Omental fat pad (tissue), 4 donors: ENCODE data around the gene APOBR. TPM values are rescaled to one million over a fixed set of nuclear protein-coding genes. Genes with fewer than 3 reads are reported as not detected.
"Not testable (repeated sequence)": the region's sequence is repeated elsewhere in the genome, so short reads cannot be mapped to it uniquely, and the experiment has no call there.

ENCODE experiments used
- ATAC-seq: fragments of 150-250 bp; one replicate; pipeline ENCODE4 v1.9.1; 2016; ENCODE audit warnings: mild to moderate bottlenecking, moderate library complexity; ENCODE audit not compliant: low FRiP score
- DNase-seq: peaks from one replicate; pipeline ENCODE4 v3.0.0-alpha.2; 2019; ENCODE audit warnings: low spot score
- total RNA-seq, 4 donors: library from RNA; depleted of rRNA; stranded (reverse); fragments of >200 nt; gene quantifications; one replicate each; pipeline ENCODE4 v1.1.0, GENCODE V29; 2016
- TF ChIP-seq, protein P1 (sequence below), 3 donors: fragments of 450-650 bp; IDR thresholded peaks; one replicate each; pipeline ENCODE4 v1.5.1; 2016 to 2017; ENCODE audit warnings: antibody characterized with exemption in 3 of 3, mild to moderate bottlenecking in 3 of 3, moderate library complexity in 2 of 3

APOBR gene
- total RNA-seq, 4 donors from 2014 or later: 1.5 to 15.6 (median 7.6) TPM

DNA sequence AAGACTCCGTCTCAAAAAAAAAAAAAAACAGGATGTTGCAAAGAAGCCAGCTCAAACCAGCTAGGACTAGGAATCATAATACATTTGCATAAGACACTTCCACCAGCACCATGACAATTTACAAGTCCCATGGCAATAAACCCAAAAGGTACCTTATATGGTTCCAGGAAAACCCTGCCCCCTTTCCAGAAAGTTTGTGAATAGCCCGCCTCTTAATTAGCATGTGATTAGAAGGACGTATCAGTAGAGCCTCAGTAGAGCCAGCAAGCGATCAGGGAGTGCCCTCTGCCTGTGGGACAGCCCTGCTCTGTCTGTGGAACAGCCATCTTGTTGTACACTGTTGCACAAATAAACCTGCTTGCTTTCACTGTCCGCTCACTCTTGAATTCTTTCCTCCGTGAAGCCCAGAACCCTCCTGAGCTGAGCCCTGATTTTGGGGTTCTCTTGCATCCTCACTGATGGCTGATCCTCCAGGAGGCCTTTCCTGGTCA is 30.3 kb downstream of the APOBR start:
- TF ChIP-seq, protein P1, sequence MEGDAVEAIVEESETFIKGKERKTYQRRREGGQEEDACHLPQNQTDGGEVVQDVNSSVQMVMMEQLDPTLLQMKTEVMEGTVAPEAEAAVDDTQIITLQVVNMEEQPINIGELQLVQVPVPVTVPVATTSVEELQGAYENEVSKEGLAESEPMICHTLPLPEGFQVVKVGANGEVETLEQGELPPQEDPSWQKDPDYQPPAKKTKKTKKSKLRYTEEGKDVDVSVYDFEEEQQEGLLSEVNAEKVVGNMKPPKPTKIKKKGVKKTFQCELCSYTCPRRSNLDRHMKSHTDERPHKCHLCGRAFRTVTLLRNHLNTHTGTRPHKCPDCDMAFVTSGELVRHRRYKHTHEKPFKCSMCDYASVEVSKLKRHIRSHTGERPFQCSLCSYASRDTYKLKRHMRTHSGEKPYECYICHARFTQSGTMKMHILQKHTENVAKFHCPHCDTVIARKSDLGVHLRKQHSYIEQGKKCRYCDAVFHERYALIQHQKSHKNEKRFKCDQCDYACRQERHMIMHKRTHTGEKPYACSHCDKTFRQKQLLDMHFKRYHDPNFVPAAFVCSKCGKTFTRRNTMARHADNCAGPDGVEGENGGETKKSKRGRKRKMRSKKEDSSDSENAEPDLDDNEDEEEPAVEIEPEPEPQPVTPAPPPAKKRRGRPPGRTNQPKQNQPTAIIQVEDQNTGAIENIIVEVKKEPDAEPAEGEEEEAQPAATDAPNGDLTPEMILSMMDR (IDR thresholded peaks at IDR 0.05): no peak
- DNase-seq (no peak), ATAC-seq (peak; percentile 32)

DNA sequence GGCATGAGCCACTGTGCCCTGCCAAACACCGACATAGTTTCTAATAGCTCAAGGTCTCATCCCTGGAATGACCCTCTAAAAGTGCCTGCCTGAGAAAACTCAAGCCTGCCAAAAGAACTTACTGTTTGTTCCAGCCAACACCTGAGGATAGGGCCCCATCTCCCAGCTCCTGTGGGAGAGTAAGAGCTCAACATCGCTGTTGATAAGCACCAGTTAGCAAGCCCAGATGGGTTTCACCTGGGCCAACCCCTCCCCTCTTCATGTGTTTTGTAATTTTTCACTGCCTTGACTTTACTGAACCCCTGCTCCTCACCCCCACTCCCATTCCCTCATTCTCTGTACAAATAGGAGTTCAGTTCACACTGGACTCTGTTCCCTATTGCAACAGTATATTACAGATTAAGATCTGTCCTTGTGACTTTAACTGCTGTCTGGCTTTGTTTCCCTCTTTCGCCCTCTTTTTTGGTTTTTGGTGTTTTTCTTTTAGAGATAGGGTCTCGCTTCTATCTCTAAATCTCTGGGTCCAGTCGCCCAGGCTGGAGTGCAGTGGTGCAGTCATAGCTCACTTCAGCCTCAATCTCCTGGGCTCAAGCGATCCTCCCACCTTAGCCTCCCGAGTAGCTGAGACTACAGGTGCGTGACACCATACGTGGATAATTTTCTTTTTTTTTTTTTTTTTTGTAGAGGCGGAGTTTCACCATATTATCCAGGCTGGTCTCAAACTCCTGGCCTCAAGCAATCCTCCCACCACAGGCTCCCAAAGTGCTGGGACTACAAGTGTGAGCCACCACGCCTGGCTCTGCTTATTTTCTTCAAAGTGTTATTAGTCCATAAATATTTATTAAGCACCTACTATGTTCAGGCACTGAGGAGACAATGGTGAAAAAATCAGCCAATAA is 32.0 kb downstream of the APOBR start:
- TF ChIP-seq, protein P1 (IDR thresholded peaks at IDR 0.05): no peak
- no peak for DNase-seq
- ATAC-seq: no peak

DNA sequence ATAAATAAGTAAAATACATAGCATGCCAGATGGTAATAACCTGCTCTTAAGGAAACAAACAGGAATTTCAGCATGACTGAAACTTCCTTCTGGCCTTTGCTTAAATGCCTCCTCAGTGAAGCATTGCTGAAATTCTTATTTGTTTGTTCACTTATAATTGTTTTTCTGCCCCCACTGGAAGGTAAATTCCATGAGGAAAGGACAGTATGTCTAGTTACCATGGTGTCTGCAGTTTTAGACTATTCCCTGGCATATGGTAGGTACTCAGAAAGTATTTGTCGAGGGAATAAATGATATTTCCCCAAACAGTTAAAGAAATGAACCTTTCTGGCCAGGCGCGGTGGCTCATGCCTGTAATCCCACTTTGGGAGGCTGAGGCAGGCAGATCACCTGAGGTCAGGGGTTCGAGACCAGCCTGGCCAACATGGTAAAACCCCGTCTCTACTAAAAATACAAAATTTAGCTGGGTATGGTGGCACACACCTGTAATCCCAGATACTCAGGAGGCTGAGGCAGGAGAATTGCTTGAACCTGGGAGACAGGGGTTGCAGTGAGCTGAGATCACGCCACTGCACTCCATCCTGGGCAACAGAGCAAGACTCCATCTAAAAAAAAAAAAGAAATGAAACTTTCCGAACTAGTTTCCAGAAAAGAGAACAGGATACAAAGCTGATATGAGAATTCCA is 32.8 kb downstream of the APOBR start:
- ATAC-seq, DNase-seq: not testable (repeated sequence)

DNA sequence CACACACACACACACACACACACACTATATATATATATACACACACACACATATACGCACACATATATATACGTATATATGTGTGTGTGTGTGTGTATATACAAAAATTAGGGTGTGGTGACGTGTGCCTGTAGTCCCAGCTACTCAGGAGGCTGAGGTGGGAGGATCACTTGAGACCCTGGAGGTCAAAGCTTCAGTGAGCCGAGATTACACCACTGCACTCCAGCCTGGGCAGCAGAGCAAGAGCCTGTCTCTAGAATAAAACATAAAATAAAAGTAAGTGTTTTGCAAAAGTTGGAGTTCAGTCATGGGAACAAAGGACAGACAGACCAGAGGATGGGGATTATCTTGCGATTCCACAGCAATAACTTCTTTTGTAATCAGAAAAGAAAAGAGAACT is 33.5 kb downstream of the APOBR start:
- ATAC-seq: no peak

DNA sequence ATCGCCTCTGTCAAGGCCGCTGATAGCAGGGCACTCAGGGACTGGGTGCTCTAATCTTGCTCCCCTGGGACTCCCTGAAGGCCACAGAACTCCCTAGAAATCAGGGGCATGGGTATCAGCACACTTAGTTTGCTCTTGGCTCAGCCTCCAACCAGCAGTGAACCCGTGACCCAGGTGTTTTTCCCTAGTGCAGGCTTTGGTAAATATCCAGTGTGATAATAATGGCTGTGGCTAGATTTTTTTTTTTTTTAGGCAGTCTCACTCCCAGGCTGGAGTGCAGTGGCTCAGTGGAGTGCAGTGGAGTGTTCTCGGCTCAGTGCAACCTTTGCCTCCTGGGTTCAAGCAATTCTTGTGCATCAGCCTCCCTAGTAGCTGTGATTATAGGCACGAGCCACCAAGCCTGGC is 34.0 kb downstream of the APOBR start:
- ATAC-seq: no peak

More for the DNA sequence above, 33.5 kb downstream of the APOBR start:
- TF ChIP-seq, protein P1 (IDR thresholded peaks at IDR 0.05): no peak
- no peak for DNase-seq

DNA sequence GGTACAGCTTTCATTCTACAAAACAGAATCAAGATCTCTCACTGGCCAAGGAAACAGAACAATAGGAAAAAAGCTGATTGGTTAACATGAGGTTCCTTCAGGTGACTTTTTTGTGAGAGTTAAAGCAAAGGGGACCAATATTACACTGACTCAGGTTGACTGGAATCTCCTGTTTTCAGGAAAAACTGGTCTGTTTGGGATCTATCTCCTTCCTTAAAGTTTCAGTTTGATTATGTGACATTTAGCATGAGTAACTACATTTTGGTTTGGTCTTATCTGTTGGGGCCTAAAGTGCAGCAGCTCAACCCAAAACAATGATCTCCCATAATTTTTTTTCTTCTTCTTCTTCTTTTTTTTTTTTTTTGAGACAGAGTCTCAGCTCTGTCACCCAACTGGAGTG is 34.7 kb downstream of the APOBR start:
- DNase-seq (no peak), ATAC-seq (no peak)
- TF ChIP-seq, protein P1 (IDR thresholded peaks at IDR 0.05): no peak

More for the DNA sequence above, 34.0 kb downstream of the APOBR start:
- no peak for DNase-seq
- TF ChIP-seq, protein P1 (IDR thresholded peaks at IDR 0.05): no peak
